Testis (tissue), 3 donors: ENCODE data around the gene VASH1. TPM values are rescaled to one million over a fixed set of nuclear protein-coding genes. Genes with fewer than 3 reads are reported as not detected.

Source experiments
- DNase-seq: peaks from one replicate; pipeline ENCODE4 v3.0.0-alpha.2; 2019
- H3K27ac ChIP-seq, 2 donors: fragments of 200-600 bp; sonication (generic); one replicate each; pipeline ENCODE4 v1.5.1; 2019
- H3K27me3 ChIP-seq: fragments of 200-600 bp; sonication (generic); one replicate; pipeline ENCODE4 v1.5.1; 2019
- H3K36me3 ChIP-seq: fragments of 200-600 bp; sonication (generic); one replicate; pipeline ENCODE4 v1.5.1; 2017; ENCODE audit warnings: low read depth; ENCODE audit errors: missing control alignments
- H3K4me1 ChIP-seq: fragments of 200-600 bp; sonication (generic); one replicate; pipeline ENCODE4 v1.5.1; 2019
- H3K4me3 ChIP-seq, 2 donors: fragments of 200-600 bp; sonication (generic); one replicate each; pipeline ENCODE4 v1.5.1; 2017 to 2019
- H3K9me3 ChIP-seq: fragments of 200-600 bp; sonication (generic); one replicate; pipeline ENCODE4 v1.5.1; 2017
- POLR2A ChIP-seq: fragments of 450-650 bp; IDR thresholded peaks from one replicate; pipeline ENCODE4 v1.6.1; 2017; ENCODE audit warnings: antibody characterized with exemption, mild to moderate bottlenecking, moderate library complexity
- WGBS, 2 donors: methylation state at CpG; one replicate each; pipeline ENCODE4 v1.1.5; 2018; 5-methylcytosine and 5-hydroxymethylcytosine counted together
- intact Hi-C: fragments of 100-400 bp; cut with DNase I; formaldehyde crosslinking; loops from one replicate; pipeline ENCODE4 v1.15.1; 2023; ENCODE audit warnings: low total_unique reads
- polyA plus RNA-seq: library from polyadenylated mRNA; stranded (reverse); fragments of 350-450 nt; fragmentation: Illumina TruSeq; extraction: RNeasy Lipid Tissue Mini Kit (QIAGEN cat#74804); gene quantifications from one replicate; pipeline ENCODE4 v1.2.3, GENCODE V29; 2014; ENCODE audit warnings: low read depth, low replicate concordance; ENCODE audit not compliant: insufficient read depth
- total RNA-seq, 2 donors: library from RNA; depleted of rRNA; stranded (reverse); fragments of >200 nt; gene quantifications; one replicate each; pipeline ENCODE4 v1.2.3, GENCODE V29; 2016
- TF ChIP-seq, protein P1 (sequence below), 3 experiments: fragments of 450-650 bp in 2 of 3; fragments of 200-600 bp in 1 of 3; sonication (generic) in 1 of 3; IDR thresholded peaks; one replicate each; pipeline ENCODE4 v1.5.1; 2016 to 2019; ENCODE audit warnings: antibody characterized with exemption in 3 of 3, mild to moderate bottlenecking in 2 of 3, moderate library complexity in 1 of 3

Gene VASH1
- total and polyA plus RNA-seq, 3 donors from 2014 or later: 26.6 to 32.0 (median 31.7) TPM

DNA sequence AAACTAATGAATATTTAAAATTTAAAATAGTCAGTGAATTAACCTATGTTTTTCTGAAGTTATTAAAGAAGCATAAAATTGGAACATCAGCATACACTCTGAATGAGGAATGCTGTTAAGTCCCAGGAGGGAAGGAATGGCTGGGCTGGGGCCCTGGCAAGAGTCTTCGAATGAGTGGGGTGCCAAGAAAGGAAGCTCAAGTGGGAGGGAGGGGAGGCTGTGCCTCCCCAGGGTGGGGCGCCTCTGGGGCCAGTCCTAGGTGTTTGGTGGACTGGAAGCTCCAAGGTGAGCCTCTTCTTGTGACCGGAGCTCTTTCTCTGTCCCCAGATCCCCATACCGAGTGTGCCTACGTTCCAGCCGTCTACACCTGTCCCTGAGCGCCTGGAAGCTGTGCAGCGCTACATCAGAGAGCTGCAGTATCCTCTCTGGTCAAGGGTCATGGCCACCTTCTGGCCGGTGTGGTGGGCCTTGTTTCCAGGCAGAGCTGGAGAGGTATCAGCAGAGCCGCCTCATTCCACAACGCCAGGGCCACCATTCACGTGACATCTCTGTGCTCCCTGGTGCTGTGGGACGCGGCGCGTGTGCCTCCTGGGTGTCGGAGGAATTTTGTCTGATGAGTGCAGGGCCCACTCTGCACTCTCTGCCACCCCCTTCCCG is 8.5 kb downstream of the VASH1 start:
- TF ChIP-seq POLR2A: no peak
- TF ChIP-seq, protein P1, sequence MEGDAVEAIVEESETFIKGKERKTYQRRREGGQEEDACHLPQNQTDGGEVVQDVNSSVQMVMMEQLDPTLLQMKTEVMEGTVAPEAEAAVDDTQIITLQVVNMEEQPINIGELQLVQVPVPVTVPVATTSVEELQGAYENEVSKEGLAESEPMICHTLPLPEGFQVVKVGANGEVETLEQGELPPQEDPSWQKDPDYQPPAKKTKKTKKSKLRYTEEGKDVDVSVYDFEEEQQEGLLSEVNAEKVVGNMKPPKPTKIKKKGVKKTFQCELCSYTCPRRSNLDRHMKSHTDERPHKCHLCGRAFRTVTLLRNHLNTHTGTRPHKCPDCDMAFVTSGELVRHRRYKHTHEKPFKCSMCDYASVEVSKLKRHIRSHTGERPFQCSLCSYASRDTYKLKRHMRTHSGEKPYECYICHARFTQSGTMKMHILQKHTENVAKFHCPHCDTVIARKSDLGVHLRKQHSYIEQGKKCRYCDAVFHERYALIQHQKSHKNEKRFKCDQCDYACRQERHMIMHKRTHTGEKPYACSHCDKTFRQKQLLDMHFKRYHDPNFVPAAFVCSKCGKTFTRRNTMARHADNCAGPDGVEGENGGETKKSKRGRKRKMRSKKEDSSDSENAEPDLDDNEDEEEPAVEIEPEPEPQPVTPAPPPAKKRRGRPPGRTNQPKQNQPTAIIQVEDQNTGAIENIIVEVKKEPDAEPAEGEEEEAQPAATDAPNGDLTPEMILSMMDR (IDR thresholded peaks at IDR 0.05): no peak
- H3K9me3 ChIP-seq: no peaks in the 10 kb centered on the region
- no peaks in the 10 kb centered on the region for H3K36me3 ChIP-seq
- H3K4me1 ChIP-seq: peaks cover 34% of the 10 kb centered on the region
- DNase-seq: no peak
- 88% methylated on average over 17 to 18 of the region's 18 CpGs for WGBS, 2 donors
- no peak overlapping the region for H3K4me3 ChIP-seq
- intact Hi-C loops: no loop called here
- H3K27me3 ChIP-seq: no peaks in the 10 kb centered on the region
- H3K27ac ChIP-seq: no peak overlapping the region

DNA sequence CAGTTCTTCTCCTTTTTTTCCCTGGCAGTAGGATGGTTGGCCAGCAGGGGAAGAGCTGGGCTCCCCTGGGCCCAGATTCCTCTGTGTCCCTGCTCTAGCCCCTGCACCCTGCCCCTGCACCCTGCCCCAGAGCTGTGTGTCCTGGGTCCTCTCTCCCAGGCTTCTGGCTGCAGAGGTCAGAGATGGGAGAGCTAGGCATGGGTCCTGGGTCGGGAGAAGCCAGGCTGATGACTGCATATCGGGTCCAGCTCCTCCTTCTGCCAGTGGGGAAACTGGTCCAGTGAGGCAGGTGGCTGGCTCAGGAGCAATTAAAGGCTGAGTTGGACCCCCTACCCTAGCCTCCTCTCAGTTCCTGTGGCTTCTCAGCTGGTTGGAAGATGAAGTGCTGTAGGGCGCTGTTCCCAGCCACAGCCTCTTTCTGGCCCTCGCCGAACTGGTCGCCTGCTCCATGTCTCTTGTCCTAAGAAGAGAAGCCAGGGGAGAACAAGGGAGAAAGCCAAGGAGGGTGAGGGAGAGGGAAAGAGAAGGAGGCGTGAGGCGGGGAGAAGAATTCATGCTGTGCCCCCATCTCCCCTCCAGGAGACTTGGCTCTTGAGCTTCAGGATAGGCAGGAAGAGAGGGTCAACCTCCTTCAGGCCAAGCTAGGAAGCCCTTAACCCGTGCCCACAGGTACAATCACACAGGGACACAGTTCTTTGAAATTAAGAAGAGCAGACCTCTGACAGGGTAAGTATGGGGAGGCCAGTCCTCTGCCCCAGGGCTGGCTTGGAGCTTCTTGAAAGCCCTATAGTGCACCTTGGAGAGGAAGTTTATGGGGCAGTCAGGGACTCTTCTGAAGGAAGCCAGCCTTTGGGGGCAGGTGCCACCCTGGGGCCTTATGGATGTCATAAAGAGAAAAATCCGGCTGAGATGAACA is 9.5 kb downstream of the VASH1 start:
- peaks cover 40% of the 10 kb centered on the region for H3K4me1 ChIP-seq
- no peaks in the 10 kb centered on the region for H3K27me3 ChIP-seq
- H3K36me3 ChIP-seq: no peaks in the 10 kb centered on the region
- H3K9me3 ChIP-seq: no peaks in the 10 kb centered on the region
- no peak overlapping the region for H3K4me3 ChIP-seq
- intact Hi-C loops: no loop called here
- TF ChIP-seq, protein P1 (IDR thresholded peaks at IDR 0.05): no peak
- TF ChIP-seq POLR2A: no peak
- H3K27ac ChIP-seq: no peak overlapping the region
- no peak for DNase-seq
- 87 to 89% methylated on average over 9 to 10 of the region's 10 CpGs for WGBS, 2 donors

DNA sequence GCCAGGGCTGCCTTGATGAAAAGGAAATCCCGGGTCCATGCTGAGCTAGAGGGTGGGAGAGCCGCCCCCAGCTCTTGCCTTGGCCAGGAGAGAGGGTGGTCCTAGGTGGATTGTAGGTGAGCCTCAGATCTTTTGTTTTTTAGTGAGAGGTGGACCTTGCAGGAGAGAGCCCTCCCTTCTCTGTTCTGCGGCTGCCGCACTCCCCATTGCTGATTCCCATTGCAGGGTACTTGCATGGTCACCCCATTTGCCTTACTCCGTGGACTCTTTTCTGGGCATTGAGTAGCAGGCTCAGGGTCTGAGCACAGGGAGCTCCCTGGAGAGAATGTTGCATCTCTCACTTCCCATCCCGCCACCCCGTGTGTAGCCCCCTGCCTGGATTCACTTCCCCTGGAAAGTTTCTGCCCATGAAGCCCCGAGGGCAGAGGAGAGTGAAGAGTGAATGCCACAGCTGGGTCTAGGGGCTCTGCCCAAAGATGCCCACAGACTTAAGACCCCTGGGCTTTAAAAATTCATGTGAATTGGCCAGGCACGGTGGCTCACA is 10.2 kb downstream of the VASH1 start:
- no peak for TF ChIP-seq POLR2A
- TF ChIP-seq, protein P1 (IDR thresholded peaks at IDR 0.05): no peak
- no peak for DNase-seq
- 88 to 96% methylated on average over 8 to 9 of the region's 9 CpGs for WGBS, 2 donors
- Histone ChIP-seq H3K4me1 (peaks cover 40% of the 10 kb centered on the region), H3K27me3 (no peaks in the 10 kb centered on the region), H3K27ac (no peak overlapping the region), H3K36me3 (no peaks in the 10 kb centered on the region), H3K9me3 (no peaks in the 10 kb centered on the region), H3K4me3 (no peak overlapping the region)
- intact Hi-C loops: no loop called here

DNA sequence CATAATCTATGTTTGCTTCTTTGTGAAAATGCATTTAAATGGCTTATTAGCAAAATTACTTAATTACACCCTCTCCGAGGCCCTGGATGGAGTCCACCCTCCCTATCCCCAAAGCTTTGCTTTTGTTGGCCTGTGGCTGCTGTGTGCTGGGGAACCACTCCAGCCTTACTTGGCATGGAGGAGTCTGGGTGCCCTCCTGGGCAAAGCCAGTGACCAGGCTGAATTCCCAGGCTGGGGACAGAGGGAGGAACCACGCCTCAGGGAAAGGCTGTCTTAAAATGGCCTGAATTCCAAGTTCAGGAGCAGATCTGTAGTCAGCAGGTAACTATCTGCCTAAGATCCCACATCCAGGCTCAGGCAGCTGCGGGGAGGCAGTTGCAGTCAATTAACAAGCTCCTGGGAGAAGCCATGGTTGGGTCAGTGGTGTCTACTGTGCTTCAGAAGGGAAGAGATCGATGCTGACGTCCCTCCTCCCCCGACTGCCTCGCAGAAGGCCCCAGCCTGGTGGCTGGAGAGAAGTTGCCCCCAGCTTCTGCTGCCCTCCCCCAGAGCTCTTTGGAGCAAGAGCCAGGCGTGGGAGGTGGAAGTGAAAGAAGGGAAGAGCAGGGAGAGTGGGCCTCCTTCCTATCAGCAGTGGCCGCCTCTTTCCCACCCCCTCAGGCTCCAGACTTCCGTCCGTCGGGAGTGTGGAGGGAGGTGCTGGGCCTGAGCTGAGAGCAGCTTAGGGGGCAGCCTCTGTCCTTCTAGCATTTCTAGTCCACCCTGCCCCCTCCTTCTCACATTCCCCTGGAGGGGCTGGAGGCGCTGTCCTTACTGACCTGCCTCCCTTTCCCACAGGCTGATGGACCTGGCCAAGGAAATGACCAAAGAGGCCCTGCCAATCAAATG is 11.3 kb downstream of the VASH1 start:
- intact Hi-C loops: no loop called here
- Histone ChIP-seq H3K4me3 (no peak overlapping the region), H3K27me3 (no peaks in the 10 kb centered on the region), H3K9me3 (no peaks in the 10 kb centered on the region), H3K27ac (peak overlapping the region; percentile 2 to 72), H3K36me3 (no peaks in the 10 kb centered on the region), H3K4me1 (peaks cover 40% of the 10 kb centered on the region)
- DNase-seq: peak; percentile 91
- TF ChIP-seq POLR2A: no peak
- TF ChIP-seq, protein P1 (IDR thresholded peaks at IDR 0.05): no peak
- 29 to 72% methylated on average over 8 to 13 of the region's 13 CpGs for WGBS, 2 donors
